Amniotic stem cell (primary cell): ENCODE results near the gene MRPL24.
"Not testable (repeated sequence)": the region's sequence is repeated elsewhere in the genome, so short reads cannot be mapped to it uniquely, and the experiment has no call there.

Experiments
- DNase-seq: peaks from one replicate; lab custom pipeline; 2025; lab: John Stamatoyannopoulos, UW

MRPL24 gene

DNA sequence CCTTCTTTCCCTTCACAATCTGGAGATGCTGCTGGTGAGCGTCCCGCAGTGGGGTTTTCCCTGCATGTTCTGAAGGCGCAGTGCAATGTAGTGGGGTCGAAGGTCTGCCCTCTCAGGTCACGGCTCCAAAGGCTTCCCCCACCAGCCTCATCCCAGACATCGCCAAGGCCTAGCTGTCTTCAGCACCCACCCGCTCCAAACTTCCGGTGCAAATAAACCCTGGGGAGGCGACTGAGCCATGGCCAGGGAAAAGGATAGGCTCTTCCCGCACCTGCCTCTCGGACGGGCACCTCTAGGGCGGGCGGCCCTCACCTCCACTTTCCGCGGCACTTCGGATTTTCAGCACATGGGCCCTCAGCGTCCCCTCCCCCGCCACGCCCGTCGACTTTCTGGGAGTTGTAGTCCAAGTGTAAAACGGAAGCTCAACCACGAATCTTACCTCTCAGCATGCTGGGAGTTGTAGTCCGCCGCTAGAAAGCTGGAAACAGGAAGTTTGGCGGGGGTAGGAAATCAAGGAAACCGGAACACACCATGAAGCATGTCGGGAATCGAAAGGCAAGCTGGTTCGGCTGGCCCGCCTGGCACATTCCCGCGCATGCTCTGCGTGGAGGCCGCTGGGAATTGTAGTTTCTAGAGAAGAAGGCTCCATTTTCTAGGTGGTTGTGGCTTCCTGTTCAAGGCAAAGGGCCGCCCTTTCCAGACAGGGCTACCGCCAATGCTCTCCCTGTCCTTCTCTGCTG, at the start of gene MRPL24:
Gene MRPL24, minus strand, starts transcription at position 348 of the 740 bp plus-strand sequence. CDS start 2,384 bp downstream, outside the sequence.
- peak; percentile 98 for DNase-seq

DNA sequence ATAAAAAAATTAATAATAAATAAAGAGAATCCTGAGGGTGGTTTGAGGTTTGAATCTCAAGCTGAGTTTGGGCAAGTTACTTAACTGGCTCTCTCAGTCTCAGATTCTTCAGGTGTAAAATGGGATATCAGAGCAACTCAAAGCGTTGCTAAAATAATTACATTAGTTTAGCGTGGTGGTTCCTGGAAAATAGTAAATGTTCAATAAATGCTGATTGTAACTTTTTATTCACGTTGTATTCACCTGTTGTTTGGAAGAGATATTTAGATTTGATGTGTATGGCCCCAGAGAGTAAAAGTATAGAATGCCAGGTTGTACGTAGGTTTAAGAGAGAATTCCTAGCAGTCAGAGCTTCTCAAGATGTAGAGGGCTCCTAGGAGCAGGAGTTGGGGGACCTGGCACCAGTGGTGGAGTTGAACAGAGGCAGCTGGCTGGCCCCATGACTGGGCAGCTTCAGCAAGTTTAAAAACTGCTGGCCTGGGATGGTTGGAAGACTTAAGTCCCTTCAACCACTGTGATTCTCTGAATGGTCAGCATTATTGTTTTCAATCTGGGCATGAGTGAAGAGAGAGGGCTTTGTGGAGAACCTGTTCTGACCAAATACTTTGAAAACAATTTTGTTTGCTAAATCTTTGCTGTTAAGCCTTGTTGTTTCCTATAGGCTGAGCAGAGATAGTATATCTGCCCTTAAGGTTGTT, 48.9 kb upstream of the MRPL24 start:
- no peak for DNase-seq

DNA sequence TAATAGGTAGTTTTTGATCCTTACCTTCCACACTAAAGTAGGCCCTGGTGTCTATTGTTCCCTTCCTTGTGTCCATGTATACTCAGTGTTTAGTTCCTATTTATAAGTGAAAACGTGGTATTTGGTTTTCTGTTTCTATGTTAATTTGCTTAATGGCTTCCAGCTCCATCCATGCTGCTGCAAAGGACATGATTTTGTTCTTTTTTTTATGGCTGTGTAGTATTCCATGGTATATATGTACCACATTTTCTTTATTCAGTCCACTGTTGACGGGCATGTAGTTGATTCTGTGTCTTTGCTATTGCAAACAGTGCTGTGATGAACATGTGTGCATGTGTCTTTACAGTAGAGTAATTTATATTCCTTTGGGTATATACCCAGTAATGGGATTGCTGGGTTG, 47.2 kb upstream of the MRPL24 start:
- DNase-seq: no peak

DNA sequence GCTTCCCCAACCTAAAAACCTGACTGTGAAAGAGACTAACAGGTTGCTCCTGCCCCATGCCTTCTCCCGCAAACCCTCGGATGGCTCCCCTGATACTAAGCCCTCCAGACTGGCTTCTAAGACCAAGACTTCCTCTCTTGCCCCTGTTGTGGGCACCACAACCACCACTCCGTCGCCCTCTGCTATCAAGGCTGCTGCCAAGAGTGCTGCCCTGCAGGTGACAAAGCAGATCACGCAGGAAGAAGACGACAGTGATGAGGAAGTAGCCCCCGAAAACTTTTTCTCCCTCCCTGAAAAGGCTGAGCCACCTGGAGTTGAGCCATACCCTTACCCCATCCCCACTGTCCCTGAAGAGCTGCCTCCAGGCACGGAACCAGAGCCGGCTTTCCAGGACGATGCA, 45.8 kb upstream of the MRPL24 start:
- DNase-seq: no peak

DNA sequence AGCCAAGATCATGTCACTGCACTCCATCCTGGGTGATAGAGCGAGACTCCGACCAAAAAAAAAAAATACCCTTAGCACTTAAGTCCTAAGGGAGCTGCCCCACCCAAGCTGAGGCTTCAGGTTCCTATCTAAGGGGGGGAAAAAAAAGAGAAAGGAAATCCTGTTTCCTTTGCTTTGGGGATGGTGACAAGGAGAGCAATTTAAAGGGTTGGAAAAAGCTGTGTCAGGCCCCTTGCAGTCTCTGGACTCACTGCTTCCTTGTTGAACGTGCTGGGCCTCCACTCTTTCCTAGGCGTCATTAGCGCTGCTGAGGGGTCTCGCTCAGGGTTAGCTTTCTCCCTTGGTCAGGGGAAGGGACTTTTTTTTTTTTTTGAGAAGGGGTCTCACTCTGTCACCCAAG, 44.6 kb upstream of the MRPL24 start:
- no peak for DNase-seq

DNA sequence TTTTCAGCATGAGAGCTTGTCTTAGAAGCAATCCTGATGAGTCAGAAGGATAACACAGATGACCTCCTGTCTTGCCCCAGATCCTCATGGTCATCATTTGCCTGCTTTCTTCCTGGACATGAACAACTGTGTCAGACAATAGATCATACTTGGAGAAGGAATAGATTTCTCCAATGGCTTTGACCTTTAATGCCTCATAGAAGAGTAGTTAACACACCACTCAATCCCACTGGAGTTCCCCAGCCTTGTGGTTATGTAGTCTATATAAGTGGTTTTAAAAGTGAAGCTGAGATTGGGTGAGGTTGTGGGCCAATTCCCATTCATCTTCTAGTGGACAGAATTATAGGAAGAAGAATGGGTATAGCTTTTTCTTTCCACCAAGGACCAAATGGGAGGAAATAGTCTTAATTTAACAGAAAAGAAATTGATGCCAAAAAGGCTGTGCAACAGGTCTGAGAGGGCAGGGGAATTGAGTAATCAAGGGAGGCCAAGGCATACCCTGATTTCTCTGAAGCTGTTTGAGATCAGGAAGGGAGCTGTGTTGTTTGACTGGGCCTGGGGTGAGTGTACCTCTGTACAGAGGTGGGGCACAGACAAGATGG, 40.8 kb upstream of the MRPL24 start:
- DNase-seq: no peak

DNA sequence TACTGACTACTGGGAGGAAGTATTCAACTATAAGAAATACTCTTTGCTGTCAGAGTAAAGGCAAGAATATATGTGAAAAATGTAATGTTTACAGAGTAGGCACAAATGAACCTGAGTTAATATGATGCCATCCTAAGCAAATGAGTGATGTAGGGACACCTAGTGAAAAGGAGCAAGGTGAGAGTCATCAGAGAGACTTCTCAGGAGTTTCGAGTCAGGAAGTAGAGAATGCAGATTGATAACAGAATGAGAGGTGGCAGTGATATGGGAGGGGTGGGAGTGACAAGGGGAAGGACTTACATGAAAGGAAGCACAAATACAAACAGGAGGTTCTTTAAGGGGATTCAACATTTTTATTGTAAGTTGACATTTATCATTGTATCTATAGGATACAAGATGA, 36.7 kb upstream of the MRPL24 start:
- DNase-seq: no peak

DNA sequence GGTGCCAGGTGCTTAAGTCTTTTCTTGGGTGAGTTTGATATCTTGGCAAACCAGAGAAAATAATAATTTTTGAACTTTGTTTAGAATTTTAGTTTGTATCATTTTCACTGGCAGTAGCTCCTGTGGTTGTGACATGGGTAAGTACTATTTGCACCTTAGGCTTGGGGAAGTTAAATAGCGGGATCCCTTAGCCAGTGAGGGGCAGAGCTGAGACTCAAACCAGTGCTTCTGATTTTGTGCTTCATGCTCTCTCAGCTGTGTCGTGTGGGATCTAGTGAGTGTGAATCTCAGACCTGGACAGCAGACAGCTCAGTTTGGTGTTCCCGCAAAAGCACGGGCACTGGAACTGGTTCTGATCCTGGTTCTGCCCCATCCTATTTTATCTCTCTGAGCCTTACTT, 36.1 kb upstream of the MRPL24 start:
- DNase-seq: no peak

DNA sequence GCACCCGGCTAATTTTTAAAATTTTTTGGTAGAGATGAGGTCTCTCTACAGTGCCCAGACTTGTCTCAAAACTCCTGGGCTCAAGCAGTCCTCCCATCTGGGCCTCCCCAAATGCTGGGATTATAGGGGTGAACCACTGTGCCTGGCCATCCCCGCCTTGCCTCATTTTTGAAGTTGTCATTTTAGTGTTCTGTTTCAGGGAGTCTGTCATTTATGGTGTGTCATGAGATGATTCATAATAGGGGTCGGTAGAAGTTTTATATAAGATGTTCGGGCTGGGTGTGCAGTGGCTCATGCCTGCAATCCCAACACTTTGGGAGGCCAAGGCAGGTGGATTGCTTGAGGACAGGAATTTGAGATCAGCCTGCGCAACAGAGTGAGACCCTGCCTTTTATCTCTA, 34.9 kb upstream of the MRPL24 start:
- no peak for DNase-seq

DNA sequence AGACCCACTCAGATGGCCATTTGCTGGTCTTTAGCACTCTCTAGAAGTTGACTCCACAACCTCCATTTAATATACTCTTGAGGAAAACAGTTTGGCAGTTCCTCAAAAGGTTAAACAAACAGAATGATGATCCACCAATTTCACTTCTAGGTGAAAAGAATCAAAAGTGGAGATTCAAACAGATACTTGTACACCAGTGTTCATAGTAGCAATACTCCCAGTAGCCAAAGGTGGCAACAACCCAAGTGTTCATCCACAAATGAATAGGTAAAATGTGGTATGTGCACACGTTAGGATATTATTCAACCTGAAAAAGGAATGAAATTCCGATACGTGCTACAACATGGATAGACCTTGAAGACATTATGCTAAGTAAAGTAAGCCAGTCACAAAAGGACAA, 32.7 kb upstream of the MRPL24 start:
- no peak for DNase-seq

DNA sequence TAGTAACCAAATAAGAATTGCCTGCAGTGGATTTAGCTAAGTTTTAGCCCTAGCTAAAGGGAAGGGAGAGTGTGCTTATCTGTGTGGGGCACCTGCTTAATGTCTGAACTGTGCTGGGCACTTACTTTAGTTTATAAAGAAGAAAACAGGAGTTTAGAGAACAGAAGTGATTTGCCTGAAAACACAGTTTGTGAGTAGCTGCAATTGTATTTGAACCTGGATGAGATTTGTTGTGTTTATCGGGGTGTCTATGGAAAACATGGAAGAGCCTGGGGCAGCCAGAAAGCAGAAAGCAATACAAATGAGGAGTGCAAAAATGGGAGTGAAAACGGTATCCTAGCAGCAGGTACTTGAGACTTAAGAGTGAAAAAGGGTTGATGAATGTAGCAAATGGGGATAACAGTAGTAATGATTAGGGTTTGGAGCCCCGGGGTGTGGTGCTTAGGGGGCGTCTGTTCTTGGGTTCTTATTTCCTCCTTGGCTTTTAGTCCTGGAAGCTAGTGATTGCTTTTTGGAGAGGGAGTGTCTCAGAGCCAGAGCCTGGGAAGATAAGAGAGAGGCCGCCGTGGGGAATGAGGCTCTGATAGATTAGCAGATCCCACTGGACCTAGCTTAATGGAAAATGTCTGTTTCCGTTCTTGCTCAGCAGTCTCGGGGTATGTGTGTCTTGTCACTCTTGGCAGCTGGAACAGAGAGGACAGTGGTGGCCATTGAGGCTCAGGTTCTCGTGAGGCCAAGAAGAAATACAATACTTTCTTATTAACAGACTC, 32.0 kb upstream of the MRPL24 start:
- DNase-seq: no peak

DNA sequence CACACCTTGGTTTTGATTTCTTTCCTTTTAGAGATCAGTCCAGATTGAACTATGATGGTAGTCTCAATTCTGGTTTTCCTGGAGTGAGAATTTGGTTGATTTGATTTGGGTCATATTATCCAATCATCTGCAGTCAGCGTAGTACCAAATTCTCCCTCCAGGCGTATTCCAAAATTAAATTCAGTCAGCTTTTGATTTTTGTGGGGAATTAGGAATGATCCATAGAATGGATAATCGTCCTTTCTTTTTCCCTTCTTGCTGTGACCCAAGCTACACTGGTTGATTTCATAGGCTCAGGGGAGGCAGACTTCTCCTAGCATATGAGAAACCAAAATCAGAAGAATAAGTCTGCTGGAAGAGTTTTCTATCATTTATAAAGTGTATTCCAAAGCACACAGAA, 31.3 kb upstream of the MRPL24 start:
- no peak for DNase-seq

DNA sequence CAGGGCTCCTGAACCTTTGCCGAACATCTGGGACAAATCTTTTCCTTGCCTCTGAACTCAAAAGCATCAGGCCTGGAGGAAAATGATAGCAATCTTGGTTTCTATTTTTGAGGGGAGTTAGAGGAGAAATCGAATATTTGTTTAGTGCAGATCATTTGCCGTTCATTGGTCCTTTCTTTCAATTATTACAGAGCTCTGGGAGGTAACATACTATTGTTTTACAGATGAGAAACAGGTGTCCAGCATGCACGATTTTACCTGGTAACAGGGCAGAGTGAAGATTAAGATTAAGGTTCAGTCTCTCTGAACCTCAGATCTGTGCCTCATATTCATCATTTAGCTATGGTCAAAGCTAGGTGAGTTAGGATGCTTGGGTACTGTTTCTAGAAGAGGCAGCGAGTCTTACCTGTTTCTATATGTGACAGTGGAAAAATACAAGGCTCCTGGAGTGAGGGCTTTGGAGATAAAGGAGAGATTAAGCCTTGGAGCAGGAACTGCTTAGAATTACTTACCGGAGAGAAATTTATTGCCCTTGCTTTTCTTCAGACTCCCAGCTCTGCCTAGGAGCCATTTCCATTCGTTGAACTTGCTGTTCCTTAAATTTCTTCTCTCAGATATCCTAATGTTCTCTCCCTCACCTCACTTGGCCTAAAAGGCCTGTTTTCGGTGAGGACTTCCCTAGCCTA, 27.9 kb upstream of the MRPL24 start:
- no peak for DNase-seq

DNA sequence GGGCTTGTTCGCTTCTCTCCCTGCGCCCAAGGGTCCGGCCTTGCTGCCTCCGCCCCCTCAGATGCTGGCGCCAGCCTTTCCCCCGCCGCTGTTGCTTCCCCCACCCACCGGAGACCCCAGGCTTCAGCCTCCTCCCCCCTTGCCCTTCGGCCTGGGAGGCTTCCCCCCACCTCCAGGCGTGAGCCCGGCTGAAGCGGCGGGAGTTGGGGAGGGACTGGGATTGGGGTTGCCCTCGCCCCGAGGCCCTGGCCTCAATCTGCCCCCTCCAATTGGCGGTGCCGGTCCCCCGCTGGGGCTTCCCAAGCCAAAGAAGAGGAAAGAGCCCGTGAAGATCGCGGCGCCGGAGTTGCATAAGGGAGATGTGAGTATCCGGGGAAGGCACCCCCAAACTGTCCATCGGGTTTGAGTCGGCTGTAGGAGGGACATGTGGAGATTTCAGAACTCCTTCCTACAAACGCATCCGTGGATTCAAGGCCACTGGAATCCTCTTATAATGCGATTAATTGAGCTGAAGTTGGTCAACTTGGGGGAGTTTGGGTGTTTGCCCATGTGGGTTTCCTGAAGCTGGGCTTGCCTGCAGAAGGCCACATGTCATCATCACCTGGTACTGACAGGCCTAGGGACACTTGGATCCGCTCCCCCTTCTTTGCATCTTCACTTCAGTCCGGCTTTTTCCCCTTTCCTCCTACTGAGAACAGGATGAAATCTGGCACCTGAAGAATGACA, 27.2 kb upstream of the MRPL24 start:
- DNase-seq: no peak

DNA sequence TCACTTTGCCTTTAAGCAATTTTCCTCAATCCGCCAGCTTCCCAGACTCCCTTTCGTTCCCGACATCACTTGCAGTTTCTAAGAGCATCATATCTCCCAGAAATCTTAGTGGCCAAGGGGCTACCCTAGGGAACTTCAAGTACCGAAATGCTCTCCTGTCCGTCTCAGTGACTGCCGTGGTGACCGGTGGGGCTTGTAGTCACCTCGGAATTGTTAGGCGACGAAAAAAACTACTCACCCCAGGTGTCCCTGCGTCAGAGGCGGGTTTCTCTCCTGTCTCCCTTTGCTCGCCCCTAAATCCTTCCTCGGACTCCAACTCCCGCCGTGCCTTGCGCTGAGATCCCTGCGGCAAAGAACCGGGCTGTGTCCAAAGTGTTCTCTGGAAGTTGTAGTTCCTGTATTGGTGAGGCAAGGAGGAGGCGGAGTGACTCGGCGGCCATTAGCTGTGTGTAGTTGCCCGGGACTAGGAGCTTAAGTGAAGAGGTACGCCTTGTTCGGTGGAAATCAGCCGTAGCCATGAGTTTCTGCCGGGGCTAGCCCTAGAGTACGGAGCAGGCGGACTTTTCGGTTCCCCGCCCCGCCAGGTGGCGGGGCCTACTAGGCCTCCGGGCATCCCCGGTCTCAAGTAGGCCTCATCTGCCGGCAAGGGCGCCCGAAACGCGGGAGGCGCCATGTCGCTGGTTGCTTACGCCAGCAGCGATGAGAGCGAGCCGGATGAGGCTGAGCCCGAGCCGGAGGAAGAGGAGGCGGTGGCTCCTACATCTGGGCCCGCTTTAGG, 26.4 kb upstream of the MRPL24 start, which contains the start of gene PRCC:
Gene PRCC, plus strand, starts transcription at position 435 of the 778 bp plus-strand sequence. Its CDS starts 237 bp downstream, at position 672.
- DNase-seq: peak; percentile 97

DNA sequence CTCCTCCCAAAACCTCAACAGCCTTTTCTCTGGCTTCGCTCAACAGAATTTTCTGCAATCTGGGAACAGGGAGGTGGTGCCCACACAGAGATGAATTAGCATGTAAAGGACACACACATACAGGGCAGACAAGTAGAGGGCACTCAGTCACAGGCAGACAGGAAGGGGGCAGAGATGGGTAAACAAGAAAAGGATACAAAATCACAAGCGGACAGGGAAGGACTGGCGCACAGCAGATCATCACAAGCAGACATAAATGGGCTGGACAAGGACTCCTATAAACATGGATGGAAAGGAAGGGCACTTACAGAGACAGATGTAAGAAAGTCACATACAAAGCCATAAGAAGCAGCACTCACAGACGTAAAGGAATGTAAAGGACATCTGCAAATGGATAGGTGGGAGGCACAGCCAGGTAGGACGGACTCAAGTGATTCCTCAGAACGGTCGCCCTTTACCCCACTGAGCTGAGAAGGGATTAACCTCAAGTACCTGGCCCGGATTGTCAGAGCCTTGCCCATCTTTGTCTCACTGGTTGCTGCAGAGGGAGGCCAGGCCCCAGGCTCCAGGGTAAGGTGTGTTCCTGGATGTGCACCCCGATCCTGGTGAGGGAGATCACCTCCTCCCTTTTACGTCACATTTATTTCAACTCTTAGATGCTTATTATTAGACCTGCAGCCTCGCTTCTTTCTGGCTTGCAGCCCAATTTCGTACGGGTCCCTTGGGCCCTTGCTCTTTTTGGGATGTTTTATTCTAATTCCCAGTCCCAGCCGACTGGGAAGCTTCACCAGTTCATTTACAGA, 25.6 kb upstream of the MRPL24 start:
- no peak for DNase-seq

DNA sequence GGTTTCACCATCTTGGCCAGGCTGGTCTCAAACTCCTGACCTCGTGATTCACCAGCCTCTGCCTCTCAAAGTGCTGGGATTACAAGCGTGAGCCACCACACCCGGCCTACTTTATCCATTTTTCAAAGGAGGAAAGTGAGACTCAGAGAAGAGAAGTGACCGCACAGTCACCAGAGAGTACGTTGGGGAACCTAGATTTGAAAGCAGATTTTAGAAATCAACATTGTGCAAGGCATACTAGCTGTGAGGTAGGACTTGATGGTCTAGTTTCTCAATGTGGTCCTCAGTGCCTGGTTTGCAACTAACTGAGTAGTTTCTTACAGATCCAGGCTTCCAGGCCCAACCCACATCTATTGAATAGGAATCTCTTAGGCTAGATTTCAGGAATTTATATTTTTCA, 24.8 kb upstream of the MRPL24 start:
- no peak for DNase-seq

DNA sequence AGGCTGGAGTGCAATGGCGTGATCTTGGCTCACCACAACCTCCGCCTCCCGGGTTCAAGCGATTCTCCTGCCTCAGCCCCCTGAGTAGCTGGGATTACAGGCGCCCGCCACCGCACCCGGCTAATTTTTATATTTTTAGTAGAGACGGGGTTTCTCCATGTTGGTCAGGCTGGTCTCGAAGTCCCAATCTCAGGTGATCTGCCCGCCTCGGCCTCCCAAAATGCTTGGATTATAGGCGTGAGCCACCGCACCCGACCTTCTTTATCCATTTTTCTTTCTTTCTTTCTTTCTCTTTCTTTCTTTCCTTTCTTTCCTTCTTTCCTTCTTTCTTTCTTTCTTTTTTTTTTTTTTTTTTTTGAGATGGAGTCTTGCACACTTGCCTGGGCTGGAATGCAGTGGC, 24.2 kb upstream of the MRPL24 start:
- not testable (repeated sequence) for DNase-seq

DNA sequence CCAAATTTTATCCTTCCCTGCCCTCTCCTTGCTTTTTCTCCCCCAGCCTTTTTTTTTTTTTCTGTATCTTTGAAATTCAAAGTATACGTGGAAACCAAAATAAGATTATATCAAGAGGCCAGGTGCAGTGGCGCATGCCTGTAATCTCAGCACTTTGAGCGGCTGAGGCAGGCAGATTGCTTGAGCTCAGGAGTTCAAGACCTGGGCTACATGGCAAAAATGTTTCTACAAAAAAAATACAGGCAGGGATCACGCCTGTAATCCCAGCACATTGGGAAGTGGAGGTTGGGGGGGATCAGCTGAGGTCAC, 19.9 kb upstream of the MRPL24 start:
- no peak for DNase-seq
